SK-N-SH (cell line): ENCODE measurements around the gene CLEC19A.

ENCODE experiments used
- CHD2 ChIP-seq: fragments of 150-350 bp; IDR thresholded peaks from 2 replicates; pipeline ENCODE4 v1.6.1; 2018; ENCODE audit warnings: low read length; ENCODE audit not compliant: partially characterized antibody
- EP300 ChIP-seq, 2 experiments: IDR thresholded peaks; 2 replicates each; pipeline versions ENCODE4 v1.4.0 to v1.6.1; 2012; ENCODE audit warnings: borderline replicate concordance in 1 of 2, low read depth in 1 of 2, low read length in 1 of 2
- GATA2 ChIP-seq: sonication (generic); formaldehyde crosslinking; IDR thresholded peaks from 2 replicates; pipeline ENCODE4 v1.5.0; 2020; ENCODE audit warnings: mild to moderate bottlenecking, missing genetic modification reagents
- RCOR1 ChIP-seq: fragments of 150-350 bp; IDR thresholded peaks from 2 replicates; pipeline ENCODE4 v1.6.1; 2017; ENCODE audit warnings: antibody characterized with exemption, low read length
- RFX5 ChIP-seq: IDR thresholded peaks from 2 replicates; pipeline ENCODE4 v1.6.1; 2012; ENCODE audit warnings: mild to moderate bottlenecking, improper control_type of control experiment, low read length
- TAF1 ChIP-seq: IDR thresholded peaks from 2 replicates; pipeline ENCODE4 v1.6.1; 2012; ENCODE audit warnings: low read depth, mild to moderate bottlenecking, low read length, moderate library complexity, borderline replicate concordance
- TEAD4 ChIP-seq: IDR thresholded peaks from 2 replicates; pipeline ENCODE4 v1.4.0; 2012; ENCODE audit warnings: mild to moderate bottlenecking, borderline replicate concordance; ENCODE audit not compliant: insufficient read depth
- YY1 ChIP-seq: IDR thresholded peaks from 2 replicates; pipeline ENCODE4 v1.4.0; 2012; ENCODE audit warnings: low read depth, mild to moderate bottlenecking
- ZBTB33 ChIP-seq: IDR thresholded peaks from 2 replicates; pipeline ENCODE4 v1.4.0; 2012; ENCODE audit warnings: low read depth, borderline replicate concordance
- TF ChIP-seq, protein P1 (sequence below): fragments of 200-600 bp; sonication (generic); IDR thresholded peaks from 2 replicates; pipeline ENCODE4 v1.6.1; 2017; ENCODE audit warnings: antibody characterized with exemption, mild to moderate bottlenecking, moderate library complexity
- TF ChIP-seq, protein P2 (sequence below): fragments of 150-350 bp; IDR thresholded peaks from 2 replicates; pipeline ENCODE4 v1.6.1; 2017; ENCODE audit warnings: antibody characterized with exemption, low read length, low read depth, borderline replicate concordance
- TF ChIP-seq, protein P3 (sequence below): IDR thresholded peaks from 2 replicates; pipeline ENCODE4 v1.4.0; 2012; ENCODE audit warnings: low read depth

DNA sequence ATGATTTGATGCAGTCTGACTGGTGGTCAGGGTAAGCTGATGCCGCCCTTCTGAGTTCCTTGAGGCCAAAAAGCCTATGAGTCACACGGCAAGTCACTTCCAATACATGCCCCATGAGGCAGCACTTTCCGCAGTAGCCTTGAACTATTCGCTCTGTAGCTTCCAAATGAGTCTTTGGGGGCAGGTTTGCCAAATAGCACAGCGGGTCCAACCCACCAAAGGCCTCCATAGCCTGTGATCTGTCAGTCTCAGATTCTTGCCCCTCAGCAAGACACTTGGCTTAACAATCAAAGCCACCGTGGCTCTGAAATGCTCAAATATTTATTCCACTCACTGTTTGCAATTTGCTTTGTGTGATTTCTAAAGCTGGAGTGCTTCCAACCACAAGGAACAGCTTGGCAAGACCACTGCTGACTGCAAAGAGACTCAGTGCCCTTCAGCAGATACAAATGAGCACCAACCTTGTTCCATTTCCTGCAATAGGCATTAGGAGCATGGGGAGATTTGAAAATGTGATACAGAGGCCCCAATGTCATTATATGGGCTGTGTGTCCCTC lies 45.4 kb downstream of the CLEC19A start:
- TF ChIP-seq, protein P1, sequence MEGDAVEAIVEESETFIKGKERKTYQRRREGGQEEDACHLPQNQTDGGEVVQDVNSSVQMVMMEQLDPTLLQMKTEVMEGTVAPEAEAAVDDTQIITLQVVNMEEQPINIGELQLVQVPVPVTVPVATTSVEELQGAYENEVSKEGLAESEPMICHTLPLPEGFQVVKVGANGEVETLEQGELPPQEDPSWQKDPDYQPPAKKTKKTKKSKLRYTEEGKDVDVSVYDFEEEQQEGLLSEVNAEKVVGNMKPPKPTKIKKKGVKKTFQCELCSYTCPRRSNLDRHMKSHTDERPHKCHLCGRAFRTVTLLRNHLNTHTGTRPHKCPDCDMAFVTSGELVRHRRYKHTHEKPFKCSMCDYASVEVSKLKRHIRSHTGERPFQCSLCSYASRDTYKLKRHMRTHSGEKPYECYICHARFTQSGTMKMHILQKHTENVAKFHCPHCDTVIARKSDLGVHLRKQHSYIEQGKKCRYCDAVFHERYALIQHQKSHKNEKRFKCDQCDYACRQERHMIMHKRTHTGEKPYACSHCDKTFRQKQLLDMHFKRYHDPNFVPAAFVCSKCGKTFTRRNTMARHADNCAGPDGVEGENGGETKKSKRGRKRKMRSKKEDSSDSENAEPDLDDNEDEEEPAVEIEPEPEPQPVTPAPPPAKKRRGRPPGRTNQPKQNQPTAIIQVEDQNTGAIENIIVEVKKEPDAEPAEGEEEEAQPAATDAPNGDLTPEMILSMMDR = no peak
- TF ChIP-seq TAF1 (no peak), GATA2 (CRISPR knock-in tag) (no peak), CHD2 (no peak), ZBTB33 (no peak), EP300 (IDR thresholded peaks at IDR 0.05; ENCODE audit: borderline replicate concordance in 1 of 2, low read depth in 1 of 2, low read length in 1 of 2) (no peak), TEAD4 (no peak), RFX5 (no peak), RCOR1 (no peak), YY1 (no peak)
- TF ChIP-seq, protein P2, sequence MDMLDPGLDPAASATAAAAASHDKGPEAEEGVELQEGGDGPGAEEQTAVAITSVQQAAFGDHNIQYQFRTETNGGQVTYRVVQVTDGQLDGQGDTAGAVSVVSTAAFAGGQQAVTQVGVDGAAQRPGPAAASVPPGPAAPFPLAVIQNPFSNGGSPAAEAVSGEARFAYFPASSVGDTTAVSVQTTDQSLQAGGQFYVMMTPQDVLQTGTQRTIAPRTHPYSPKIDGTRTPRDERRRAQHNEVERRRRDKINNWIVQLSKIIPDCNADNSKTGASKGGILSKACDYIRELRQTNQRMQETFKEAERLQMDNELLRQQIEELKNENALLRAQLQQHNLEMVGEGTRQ = no peak
- TF ChIP-seq, protein P3, sequence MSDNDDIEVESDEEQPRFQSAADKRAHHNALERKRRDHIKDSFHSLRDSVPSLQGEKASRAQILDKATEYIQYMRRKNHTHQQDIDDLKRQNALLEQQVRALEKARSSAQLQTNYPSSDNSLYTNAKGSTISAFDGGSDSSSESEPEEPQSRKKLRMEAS = no peak
